ENCODE measurements around the gene NCEH1.

NCEH1 gene

DNA sequence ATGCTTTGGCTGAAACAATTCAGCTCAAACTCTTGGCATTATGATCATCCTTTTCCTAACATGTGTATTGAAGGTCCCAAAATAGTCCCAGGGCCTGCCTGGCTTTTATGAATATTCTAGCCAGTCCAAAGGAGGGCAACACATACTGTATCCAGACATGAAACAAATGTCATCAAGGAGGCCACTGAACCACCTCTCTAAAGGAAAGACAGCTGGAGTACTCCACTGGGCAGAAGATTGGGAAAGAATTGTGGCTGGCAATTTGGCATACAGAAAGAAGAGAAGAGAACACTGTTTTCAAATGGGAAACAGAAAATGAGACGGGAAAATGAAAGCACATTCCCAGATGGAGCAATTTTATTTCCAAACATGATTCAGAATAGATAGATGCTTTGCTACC lies 80.6 kb downstream of the NCEH1 start (continued):
- TF ChIP-seq, protein P1, sequence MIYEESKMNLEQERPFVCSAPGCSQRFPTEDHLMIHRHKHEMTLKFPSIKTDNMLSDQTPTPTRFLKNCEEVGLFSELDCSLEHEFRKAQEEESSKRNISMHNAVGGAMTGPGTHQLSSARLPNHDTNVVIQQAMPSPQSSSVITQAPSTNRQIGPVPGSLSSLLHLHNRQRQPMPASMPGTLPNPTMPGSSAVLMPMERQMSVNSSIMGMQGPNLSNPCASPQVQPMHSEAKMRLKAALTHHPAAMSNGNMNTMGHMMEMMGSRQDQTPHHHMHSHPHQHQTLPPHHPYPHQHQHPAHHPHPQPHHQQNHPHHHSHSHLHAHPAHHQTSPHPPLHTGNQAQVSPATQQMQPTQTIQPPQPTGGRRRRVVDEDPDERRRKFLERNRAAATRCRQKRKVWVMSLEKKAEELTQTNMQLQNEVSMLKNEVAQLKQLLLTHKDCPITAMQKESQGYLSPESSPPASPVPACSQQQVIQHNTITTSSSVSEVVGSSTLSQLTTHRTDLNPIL (CRISPR knock-in tag; IDR thresholded peaks at IDR 0.05; ENCODE audit: low read depth): no peak
- no peak for TF ChIP-seq ZNF8 (CRISPR knock-in tag; IDR thresholded peaks at IDR 0.05)
- TF ChIP-seq TOX (CRISPR knock-in tag; IDR thresholded peaks at IDR 0.05; ENCODE audit: borderline replicate concordance): no peak
- no peak for TF ChIP-seq RARB (CRISPR knock-in tag; IDR thresholded peaks at IDR 0.05)

DNA sequence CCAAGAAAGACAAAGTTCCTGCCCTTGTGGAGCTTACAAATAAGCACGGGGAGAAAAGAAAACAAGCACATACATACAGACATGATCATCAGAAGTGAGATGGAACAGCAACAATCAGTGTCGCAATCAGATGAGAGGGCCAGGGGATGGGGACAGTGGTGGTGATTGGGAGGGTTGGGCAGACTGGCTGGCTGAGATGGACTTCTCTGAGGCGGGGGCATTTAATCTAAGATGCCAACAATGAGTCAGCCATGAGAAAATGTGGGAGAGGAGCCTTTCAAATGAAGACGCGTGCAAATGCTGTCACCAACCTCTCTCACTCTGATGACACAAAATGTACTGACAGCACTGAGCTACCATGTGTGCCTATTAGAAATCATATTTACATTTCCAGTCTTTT lies 81.4 kb downstream of the NCEH1 start:
- no peak for TF ChIP-seq ESRRG (CRISPR knock-in tag; IDR thresholded peaks at IDR 0.05)
- no peak for TF ChIP-seq ZC3H10 (CRISPR knock-in tag; IDR thresholded peaks at IDR 0.05)
- no peak for TF ChIP-seq GLIS3 (CRISPR knock-in tag; IDR thresholded peaks at IDR 0.05)
- TF ChIP-seq, protein P2, sequence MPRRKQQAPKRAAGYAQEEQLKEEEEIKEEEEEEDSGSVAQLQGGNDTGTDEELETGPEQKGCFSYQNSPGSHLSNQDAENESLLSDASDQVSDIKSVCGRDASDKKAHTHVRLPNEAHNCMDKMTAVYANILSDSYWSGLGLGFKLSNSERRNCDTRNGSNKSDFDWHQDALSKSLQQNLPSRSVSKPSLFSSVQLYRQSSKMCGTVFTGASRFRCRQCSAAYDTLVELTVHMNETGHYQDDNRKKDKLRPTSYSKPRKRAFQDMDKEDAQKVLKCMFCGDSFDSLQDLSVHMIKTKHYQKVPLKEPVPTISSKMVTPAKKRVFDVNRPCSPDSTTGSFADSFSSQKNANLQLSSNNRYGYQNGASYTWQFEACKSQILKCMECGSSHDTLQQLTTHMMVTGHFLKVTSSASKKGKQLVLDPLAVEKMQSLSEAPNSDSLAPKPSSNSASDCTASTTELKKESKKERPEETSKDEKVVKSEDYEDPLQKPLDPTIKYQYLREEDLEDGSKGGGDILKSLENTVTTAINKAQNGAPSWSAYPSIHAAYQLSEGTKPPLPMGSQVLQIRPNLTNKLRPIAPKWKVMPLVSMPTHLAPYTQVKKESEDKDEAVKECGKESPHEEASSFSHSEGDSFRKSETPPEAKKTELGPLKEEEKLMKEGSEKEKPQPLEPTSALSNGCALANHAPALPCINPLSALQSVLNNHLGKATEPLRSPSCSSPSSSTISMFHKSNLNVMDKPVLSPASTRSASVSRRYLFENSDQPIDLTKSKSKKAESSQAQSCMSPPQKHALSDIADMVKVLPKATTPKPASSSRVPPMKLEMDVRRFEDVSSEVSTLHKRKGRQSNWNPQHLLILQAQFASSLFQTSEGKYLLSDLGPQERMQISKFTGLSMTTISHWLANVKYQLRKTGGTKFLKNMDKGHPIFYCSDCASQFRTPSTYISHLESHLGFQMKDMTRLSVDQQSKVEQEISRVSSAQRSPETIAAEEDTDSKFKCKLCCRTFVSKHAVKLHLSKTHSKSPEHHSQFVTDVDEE (CRISPR knock-in tag; IDR thresholded peaks at IDR 0.05): no peak
- no peak for TF ChIP-seq PPARA (CRISPR knock-in tag; IDR thresholded peaks at IDR 0.05; ENCODE audit: borderline replicate concordance)
- TF ChIP-seq ZNF565 (CRISPR knock-in tag; conservative IDR thresholded peaks at IDR 0.05; ENCODE audit: low read depth): no peak
- TF ChIP-seq ZFP3 (CRISPR knock-in tag; IDR thresholded peaks at IDR 0.05): no peak
- no peak for TF ChIP-seq OSR1 (CRISPR knock-in tag; IDR thresholded peaks at IDR 0.05)
- no peak for TF ChIP-seq SNAI2 (CRISPR knock-in tag; IDR thresholded peaks at IDR 0.05)
- no peak for TF ChIP-seq ARNTL (CRISPR knock-in tag; IDR thresholded peaks at IDR 0.05; ENCODE audit: borderline replicate concordance, low read depth)
- TF ChIP-seq TOX (CRISPR knock-in tag; IDR thresholded peaks at IDR 0.05; ENCODE audit: borderline replicate concordance): no peak
- TF ChIP-seq, protein P3, sequence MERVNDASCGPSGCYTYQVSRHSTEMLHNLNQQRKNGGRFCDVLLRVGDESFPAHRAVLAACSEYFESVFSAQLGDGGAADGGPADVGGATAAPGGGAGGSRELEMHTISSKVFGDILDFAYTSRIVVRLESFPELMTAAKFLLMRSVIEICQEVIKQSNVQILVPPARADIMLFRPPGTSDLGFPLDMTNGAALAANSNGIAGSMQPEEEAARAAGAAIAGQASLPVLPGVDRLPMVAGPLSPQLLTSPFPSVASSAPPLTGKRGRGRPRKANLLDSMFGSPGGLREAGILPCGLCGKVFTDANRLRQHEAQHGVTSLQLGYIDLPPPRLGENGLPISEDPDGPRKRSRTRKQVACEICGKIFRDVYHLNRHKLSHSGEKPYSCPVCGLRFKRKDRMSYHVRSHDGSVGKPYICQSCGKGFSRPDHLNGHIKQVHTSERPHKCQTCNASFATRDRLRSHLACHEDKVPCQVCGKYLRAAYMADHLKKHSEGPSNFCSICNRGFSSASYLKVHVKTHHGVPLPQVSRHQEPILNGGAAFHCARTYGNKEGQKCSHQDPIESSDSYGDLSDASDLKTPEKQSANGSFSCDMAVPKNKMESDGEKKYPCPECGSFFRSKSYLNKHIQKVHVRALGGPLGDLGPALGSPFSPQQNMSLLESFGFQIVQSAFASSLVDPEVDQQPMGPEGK (CRISPR knock-in tag; IDR thresholded peaks at IDR 0.05; ENCODE audit: borderline replicate concordance): no peak
- no peak for TF ChIP-seq ZNF8 (CRISPR knock-in tag; IDR thresholded peaks at IDR 0.05)
- TF ChIP-seq, protein P1 (CRISPR knock-in tag; IDR thresholded peaks at IDR 0.05; ENCODE audit: low read depth): no peak
- no peak for TF ChIP-seq TCF4 (CRISPR knock-in tag; IDR thresholded peaks at IDR 0.05; ENCODE audit: borderline replicate concordance)
- ATAC-seq: no peak

DNA sequence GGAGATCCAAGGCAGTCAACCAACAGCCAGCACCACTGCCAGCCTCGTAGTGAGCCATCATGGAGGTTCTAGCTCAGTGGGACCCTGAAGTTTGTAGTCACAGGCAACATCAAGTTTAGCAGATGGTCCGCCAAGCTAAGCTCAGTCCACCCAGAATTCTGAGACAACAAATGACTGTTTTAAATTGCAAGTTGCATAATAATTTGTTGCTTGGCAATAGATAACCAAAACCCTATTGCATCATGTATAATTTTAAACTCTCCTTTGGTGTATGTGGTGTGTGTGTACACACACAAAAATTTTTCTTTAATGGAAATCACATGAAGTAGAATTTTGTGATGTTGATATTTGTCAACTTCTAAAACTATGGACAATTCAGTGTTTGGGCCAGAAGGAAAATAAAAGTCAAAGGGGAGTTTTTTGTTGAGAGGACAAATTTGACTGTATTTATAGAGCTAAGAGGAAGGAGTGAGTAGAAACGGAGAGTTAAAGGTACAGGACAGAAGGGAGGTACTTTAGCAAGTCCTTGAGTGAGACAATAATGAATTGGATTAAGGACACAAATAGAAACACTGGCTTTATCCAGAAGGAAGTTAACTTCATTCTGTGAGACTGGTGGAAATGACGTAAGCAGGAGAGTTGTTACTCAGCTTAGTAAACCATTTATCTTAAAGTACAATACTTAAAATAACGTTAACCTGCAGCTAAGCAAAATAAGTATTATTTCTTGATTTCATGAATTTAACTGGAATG lies 83.6 kb downstream of the NCEH1 start:
- no peak for ATAC-seq
- TF ChIP-seq CSDC2 (CRISPR knock-in tag; IDR thresholded peaks at IDR 0.05) (no peak), SNAI2 (CRISPR knock-in tag; IDR thresholded peaks at IDR 0.05) (no peak), ARNTL (CRISPR knock-in tag; IDR thresholded peaks at IDR 0.05; ENCODE audit: borderline replicate concordance, low read depth) (no peak), ZFP3 (CRISPR knock-in tag; IDR thresholded peaks at IDR 0.05) (no peak), ESRRG (CRISPR knock-in tag; IDR thresholded peaks at IDR 0.05) (no peak), TOX (CRISPR knock-in tag; IDR thresholded peaks at IDR 0.05; ENCODE audit: borderline replicate concordance) (no peak), OSR1 (CRISPR knock-in tag; IDR thresholded peaks at IDR 0.05) (no peak), ZNF8 (CRISPR knock-in tag; IDR thresholded peaks at IDR 0.05) (no peak), ISL1 (CRISPR knock-in tag; IDR thresholded peaks at IDR 0.05) (no peak)
- TF ChIP-seq, protein P4, sequence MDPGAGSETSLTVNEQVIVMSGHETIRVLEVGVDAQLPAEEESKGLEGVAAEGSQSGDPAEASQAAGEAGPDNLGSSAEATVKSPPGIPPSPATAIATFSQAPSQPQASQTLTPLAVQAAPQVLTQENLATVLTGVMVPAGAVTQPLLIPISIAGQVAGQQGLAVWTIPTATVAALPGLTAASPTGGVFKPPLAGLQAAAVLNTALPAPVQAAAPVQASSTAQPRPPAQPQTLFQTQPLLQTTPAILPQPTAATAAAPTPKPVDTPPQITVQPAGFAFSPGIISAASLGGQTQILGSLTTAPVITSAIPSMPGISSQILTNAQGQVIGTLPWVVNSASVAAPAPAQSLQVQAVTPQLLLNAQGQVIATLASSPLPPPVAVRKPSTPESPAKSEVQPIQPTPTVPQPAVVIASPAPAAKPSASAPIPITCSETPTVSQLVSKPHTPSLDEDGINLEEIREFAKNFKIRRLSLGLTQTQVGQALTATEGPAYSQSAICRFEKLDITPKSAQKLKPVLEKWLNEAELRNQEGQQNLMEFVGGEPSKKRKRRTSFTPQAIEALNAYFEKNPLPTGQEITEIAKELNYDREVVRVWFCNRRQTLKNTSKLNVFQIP (CRISPR knock-in tag; IDR thresholded peaks at IDR 0.05; ENCODE audit: borderline replicate concordance, low read depth): no peak
- TF ChIP-seq, protein P2 (CRISPR knock-in tag; IDR thresholded peaks at IDR 0.05): no peak
- TF ChIP-seq, protein P3 (CRISPR knock-in tag; IDR thresholded peaks at IDR 0.05; ENCODE audit: borderline replicate concordance): no peak

Measured in SK-N-SH treated with all-trans-retinoic acid at 6 μM for 48 hours (cell line).